G401.6 (cell line): ENCODE results near the gene KLK4.
"Not testable (repeated sequence)": the region's sequence is repeated elsewhere in the genome, so short reads cannot be mapped to it uniquely, and the experiment has no call there.

Experiments used
- FAIRE-seq: peaks from 2 replicates; lab custom pipeline; 2012; peaks lifted over from hg19 to GRCh38; lab: Jason Lieb, UNC

The KLK4 gene

DNA sequence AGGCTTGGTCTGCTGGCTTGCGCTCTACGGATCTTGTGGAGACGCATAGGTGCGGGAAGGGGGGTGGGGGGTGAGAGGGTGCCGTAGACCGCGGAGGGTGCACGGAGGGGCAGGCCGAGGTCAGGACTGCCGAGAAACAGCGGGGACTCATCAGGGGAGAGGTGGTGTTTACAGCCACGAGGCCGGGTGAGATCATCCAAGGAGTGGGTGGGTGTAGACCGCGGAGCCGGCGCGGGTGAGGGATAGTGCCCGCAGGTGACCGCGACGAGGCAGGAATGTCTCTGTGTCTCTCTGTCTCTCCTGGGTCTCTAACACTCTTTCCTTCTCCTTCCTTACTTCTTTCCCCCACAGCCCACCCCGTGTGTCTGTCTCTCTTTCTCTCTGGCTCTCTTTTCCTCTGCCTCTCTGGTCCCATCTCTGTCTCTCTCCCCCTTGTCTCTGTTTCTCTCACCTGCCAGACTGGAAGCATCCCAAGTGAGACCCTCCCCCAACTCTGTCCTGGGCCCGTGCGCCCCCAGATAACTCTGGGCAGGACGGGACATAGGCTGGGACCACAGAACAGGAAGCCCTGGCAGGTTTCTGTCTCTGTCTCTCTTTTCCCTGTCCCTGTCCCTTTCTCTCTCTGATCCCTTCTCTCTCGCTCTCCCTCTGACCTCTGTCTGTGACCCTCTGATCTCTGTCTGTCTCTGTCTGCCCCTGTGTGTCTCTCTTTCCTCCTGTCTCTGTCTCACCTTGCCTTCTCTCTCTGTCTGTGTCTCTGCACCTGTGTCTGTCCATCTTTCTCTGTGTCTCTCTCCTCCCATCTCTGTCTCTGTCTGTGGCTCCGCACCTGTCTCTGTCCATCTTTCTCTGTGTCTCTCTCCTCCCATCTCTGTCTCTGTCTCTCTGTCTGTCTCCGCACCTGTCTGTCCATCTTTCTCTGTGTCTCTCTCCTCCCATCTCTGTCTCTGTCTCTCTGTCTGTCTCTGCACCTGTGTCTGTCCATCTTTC is 1.8 kb upstream of the KLK4 start:
- FAIRE-seq: no peak

- no peak for FAIRE-seq
Measured at GRCh38 chr19:50912102-50912599, 956 bp upstream of the KLK4 start.

DNA sequence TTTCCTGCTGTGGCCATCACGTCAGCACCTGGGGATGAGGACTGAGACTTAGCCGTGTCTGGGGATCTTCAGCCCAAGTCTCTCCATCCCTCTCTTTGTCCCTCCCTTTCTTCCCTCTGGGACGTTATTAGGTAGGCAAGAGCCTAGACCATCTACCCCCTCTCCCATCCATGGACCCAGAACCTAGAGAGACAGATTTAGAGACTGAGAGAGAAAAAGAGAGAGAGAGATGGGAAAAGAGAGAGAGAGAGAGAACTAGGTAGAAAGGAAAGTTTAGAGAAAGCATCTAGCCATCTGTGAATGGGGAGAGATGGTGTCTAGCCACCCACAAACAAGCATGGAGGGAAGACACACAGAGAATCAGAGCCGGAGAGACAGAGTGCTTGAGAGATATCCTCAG is 473 bp downstream of the KLK4 start:
- no peak for FAIRE-seq

GRCh38 chr19:50909240-50910070 is 1.7 kb downstream of the KLK4 start:
- FAIRE-seq: no peak

- no peak for FAIRE-seq
Measured at GRCh38 chr19:50908336-50908735, 2.9 kb downstream of the KLK4 start.

GRCh38 chr19:50906217-50906616 is 5.0 kb downstream of the KLK4 start:
- FAIRE-seq: no peak

GRCh38 chr19:50902640-50903039 is 8.6 kb downstream of the KLK4 start:
- FAIRE-seq: no peak

- no peak for FAIRE-seq
Measured at GRCh38 chr19:50899569-50899968, 11.6 kb downstream of the KLK4 start.

- FAIRE-seq: no peak
Measured at GRCh38 chr19:50898018-50898417, 13.2 kb downstream of the KLK4 start.

DNA sequence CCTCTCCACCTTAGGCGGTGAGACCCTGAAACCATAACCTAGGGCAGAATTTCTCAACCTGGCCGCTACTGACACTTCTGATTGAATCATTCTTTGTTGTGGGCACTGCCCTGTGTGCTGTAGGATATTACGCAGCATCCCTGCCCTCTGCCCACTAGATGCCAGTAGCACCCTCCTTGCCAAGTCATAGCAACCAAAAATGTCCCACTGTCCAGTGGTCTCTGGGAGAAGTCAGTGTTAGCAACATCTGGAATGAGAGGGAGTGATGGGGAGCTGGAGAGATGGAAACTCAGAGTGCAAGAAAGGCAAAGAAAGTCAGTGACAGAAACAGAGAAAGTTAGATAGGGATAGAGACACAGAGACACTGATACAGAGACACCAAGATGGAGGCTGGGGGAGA is 13.6 kb downstream of the KLK4 start:
- no peak for FAIRE-seq

DNA sequence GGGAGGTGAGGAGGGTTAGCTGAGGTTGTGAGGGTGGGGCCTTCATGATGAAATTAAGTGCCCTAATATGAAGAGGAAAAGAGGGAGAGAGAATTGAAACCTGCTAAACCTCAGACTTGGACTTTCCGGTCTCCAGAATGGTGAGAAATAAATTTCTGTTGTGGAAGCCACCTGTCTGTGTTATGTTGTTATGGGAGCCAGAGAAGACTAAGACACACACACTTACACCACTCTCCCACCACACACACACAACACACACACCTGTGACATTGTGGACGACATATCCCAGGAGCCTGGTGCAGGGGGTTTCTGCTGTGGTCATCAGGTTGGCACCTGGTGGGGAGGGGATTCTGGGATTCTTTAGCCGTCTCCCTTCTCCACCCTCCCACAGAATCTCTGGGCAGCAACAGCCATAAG is 14.0 kb downstream of the KLK4 start:
- FAIRE-seq: no peak

DNA sequence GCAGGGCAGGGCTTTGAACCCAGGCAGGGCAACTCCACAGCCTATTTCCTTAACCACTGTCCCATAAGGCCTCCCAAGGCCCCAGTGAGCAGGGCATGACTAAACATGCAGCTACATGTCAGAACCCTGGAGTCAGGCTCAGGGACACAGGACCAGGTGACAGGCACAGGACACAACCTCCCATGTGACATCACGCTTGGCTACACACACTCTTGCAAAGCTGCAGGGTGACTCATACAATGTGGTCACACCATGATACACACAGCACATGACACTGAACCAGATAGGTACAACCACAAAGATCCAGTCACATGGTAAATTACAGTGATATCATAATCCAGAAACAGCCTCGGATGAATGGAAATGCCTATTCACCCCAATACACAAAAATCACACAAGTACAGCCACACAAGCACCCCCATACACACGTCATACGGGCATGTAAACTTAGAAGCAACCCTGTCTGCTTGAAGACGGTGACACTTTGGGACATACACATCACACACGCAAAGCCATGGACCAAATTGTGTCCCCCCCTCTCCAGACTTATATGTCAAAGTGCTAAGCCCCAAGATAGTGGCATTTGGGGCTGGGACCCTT is 14.5 kb downstream of the KLK4 start:
- FAIRE-seq: no peak

DNA sequence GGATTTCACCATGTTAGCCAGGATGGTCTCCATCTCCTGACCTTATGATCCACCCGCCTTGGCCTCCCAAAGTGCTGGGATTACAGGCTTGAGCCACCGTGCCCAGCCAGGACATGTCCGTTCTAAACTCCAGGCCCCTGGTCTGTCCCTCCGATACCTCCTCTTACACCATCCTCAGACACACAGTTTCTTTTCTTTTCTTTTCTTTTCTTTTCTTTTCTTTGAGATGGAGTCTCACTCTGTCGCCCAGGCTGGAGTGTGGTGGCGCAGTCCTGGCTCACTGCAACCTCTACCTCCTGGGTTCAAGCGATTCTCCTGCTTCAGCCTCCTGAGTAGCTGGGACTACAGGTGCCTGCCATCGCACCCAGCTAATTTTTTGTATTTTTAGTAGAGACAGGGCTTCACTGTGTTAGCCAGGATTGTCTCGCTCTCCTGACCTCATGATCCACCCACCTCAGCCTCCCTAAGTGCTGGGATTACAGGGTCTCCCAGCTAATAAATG is 15.1 kb downstream of the KLK4 start:
- FAIRE-seq: not testable (repeated sequence)

- FAIRE-seq: no peak
Measured at GRCh38 chr19:50894478-50895356, 16.5 kb downstream of the KLK4 start.

- FAIRE-seq: no peak
Measured at GRCh38 chr19:50893047-50893736, 18.0 kb downstream of the KLK4 start.

DNA sequence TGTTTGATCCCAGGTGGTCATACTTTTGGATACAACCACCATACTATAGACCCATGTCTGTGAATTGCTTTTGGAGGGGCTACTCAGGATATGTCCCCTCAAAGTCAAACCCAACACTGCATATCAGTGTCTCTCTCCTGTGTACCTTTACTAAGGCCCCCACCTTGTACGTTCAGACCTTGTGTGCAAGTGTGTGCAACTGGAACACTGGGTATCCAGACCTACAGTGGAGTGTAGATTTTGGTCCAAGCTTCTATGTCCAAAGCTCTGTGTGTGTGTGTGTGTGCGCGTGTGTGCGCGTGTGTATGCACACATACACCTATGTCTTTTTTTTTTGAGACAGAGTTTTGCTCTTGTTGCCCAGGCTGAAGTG is 20.0 kb downstream of the KLK4 start:
- no peak for FAIRE-seq

GRCh38 chr19:50890422-50891252 is 20.6 kb downstream of the KLK4 start:
- FAIRE-seq: no peak

DNA sequence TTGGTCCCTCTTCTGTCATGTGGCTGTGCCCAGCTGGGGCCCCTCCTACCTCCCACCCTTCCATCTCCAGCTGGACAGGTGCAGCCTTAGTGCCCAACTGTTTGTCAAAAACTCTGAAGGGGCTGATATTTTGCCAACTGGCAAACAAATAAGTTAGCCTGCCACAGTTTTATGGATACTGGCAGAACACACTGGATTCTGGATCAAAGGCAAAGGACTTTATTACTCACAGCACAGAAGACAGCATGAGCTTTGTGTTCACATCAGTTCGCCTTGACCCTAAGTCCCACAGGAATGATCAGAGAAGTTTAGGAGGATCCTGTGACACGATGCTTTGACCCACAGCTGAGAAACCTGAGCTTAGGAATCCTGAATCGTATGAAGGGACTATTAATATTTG is 21.6 kb downstream of the KLK4 start:
- FAIRE-seq: no peak

DNA sequence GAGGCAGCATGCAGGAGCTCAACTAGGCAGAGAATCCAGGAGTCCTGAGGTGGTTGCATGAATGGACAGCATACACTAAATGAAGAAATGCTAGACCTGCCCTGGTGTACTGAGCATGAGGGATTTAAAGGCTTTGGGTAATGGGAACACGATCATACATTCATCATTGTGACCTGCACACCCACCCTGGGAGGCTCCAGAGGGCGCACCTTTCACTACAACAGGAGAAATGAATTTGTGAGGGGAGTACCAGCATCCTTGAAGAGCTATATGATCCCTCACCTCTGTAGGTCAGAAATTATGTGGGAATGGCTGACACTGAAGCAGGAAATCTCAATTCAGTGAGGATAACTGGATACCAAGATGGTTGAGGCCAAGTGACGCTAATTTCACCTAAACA is 29.0 kb downstream of the KLK4 start:
- no peak for FAIRE-seq

DNA sequence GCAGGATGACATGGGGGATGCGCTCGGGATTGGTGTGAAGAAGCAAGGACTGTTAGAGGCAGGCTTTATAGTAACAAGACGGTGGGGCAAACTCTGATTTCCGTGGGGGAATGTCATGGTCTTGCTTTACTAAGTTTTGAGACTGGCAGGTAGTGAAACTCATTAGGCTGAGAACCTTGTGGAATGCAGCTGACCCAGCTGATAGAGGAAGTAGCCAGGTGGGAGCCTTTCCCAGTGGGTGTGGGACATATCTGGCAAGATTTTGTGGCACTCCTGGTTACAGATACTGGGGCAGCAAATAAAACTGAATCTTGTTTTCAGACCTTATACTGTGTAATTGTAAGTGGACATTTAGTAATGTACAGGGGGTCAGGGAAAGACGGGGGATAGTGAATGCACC is 31.0 kb downstream of the KLK4 start:
- no peak for FAIRE-seq
